Esophagus muscularis mucosa (tissue), 4 donors: ENCODE data around the gene AMOTL1. TPM values are rescaled to one million over a fixed set of nuclear protein-coding genes. Genes with fewer than 3 reads are reported as not detected.

ENCODE experiments used
- DNase-seq: peaks from one replicate; pipeline ENCODE4 v3.0.0-alpha.2; 2017; ENCODE audit errors: extremely low spot score
- H3K27ac ChIP-seq, 4 donors: fragments of 200-600 bp; sonication (generic); replicated peaks in 1 of 4; 1 replicate in 3 of 4; 2 replicates in 1 of 4; pipeline ENCODE4 v1.5.1; 2016 to 2019; ENCODE audit warnings: mild to moderate bottlenecking in 1 of 4
- H3K27me3 ChIP-seq, 4 donors: fragments of 200-600 bp; sonication (generic); one replicate each; pipeline versions ENCODE4 v1.5.1 to v1.6.0; 2016 to 2019
- H3K36me3 ChIP-seq, 4 donors: fragments of 200-600 bp; sonication (generic); one replicate each; pipeline ENCODE4 v1.5.1; 2016 to 2019
- H3K4me1 ChIP-seq, 4 donors: fragments of 200-600 bp; sonication (generic); one replicate each; pipeline ENCODE4 v1.5.1; 2016 to 2019
- H3K4me3 ChIP-seq, 4 donors: fragments of 200-600 bp; sonication (generic); 1 replicate in 2 of 4; 2 replicates in 2 of 4; pipeline ENCODE4 v1.5.1; 2016 to 2019; ENCODE audit warnings: mild to moderate bottlenecking in 4 of 4, moderate library complexity in 1 of 4
- H3K9me3 ChIP-seq, 4 donors: fragments of 200-600 bp; sonication (generic); 1 replicate in 3 of 4; 2 replicates in 1 of 4; pipeline ENCODE4 v1.5.1; 2016 to 2019
- EP300 ChIP-seq: sonication (generic); formaldehyde crosslinking; IDR thresholded peaks from one replicate; pipeline ENCODE4 v1.6.1; 2017; ENCODE audit warnings: antibody characterized with exemption
- POLR2A ChIP-seq: fragments of 450-650 bp; IDR thresholded peaks from one replicate; pipeline ENCODE4 v1.6.1; 2017; ENCODE audit warnings: antibody characterized with exemption, moderate library complexity, mild to moderate bottlenecking, low read depth
- POLR2AphosphoS5 ChIP-seq, 2 donors: sonication (generic); formaldehyde crosslinking; IDR thresholded peaks; one replicate each; pipeline ENCODE4 v1.6.1; 2017; ENCODE audit warnings: antibody characterized with exemption in 2 of 2
- WGBS: methylation state at CpG from one replicate; pipeline ENCODE4 v1.1.5; 2018; 5-methylcytosine and 5-hydroxymethylcytosine counted together
- intact Hi-C: fragments of 100-400 bp; cut with DNase I; formaldehyde crosslinking; loops from one replicate; pipeline ENCODE4 v1.15.1; 2023
- total RNA-seq, 4 donors: library from RNA; depleted of rRNA; stranded (reverse); fragments of >200 nt; gene quantifications; one replicate each; pipeline versions ENCODE4 v1.1.0 to v1.2.1, GENCODE V29; 2016
- TF ChIP-seq, protein P1 (sequence below), 3 experiments: fragments of 200-600 bp in 2 of 3; fragments of 450-650 bp in 1 of 3; sonication (generic) in 2 of 3; IDR thresholded peaks; one replicate each; pipeline ENCODE4 v1.5.1; 2017 to 2019; ENCODE audit warnings: antibody characterized with exemption in 3 of 3, mild to moderate bottlenecking in 2 of 3, moderate library complexity in 1 of 3

AMOTL1 gene
- total RNA-seq, 4 donors from 2014 or later, result 172 to 259 (median 182) TPM

DNA sequence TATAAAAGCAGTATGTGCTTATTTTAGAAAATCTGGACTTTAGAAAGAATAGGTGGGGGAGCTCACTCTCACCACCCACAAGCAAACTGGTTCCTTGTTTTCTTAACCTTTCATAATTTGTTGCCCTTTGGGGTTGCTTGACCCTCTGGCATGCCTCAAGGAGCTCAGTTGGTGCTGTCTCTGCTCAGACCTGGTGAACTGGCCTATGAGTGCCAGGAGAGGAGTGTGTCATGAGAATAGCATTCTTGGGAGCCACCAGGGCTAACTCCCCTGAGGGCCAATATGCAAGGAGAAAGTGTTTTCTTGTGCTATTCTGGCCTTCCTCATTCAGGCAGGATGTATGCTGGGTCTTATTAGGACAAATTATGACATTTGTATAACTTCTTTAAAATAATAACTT is 21.0 kb upstream of the AMOTL1 start:
- no peak for DNase-seq
- Histone ChIP-seq H3K36me3 (no peaks in the 10 kb centered on the region), H3K4me3 (no peak overlapping the region), H3K27me3 (no peaks in the 10 kb centered on the region), H3K27ac (peak overlapping the region in 1 of 4 donors; percentile 14), H3K9me3 (no peaks in the 10 kb centered on the region), H3K4me1 (peaks cover 15 to 67% (median 46%) of the 10 kb centered on the region in 4 donors)
- TF ChIP-seq EP300, result no peak
- TF ChIP-seq POLR2AphosphoS5 (IDR thresholded peaks at IDR 0.05), result no peak
- no peak for TF ChIP-seq POLR2A
- TF ChIP-seq, protein P1, sequence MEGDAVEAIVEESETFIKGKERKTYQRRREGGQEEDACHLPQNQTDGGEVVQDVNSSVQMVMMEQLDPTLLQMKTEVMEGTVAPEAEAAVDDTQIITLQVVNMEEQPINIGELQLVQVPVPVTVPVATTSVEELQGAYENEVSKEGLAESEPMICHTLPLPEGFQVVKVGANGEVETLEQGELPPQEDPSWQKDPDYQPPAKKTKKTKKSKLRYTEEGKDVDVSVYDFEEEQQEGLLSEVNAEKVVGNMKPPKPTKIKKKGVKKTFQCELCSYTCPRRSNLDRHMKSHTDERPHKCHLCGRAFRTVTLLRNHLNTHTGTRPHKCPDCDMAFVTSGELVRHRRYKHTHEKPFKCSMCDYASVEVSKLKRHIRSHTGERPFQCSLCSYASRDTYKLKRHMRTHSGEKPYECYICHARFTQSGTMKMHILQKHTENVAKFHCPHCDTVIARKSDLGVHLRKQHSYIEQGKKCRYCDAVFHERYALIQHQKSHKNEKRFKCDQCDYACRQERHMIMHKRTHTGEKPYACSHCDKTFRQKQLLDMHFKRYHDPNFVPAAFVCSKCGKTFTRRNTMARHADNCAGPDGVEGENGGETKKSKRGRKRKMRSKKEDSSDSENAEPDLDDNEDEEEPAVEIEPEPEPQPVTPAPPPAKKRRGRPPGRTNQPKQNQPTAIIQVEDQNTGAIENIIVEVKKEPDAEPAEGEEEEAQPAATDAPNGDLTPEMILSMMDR (IDR thresholded peaks at IDR 0.05), result no peak
- intact Hi-C loops, result no loop called here

DNA sequence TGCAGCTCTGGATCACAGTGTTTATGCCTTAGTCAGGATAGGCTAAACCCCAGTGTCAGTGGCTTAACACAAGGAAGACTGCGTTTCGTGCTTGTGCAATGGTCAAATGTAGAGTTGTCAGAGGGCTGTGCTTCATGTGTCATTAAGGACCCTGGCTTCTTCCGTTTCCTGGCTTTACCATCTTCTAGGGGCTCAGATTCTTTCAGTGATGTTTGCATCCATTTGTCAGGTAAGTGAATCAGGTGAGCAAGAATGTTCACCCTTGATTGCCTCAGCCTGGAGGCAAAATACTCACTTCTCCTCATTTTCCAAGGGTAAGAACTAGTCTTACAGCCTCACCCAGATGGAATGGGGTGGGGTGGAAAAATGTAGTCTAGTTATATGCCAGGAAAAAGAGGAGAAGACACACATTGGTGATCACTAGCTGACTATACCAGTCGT is 20.5 kb upstream of the AMOTL1 start:
- Histone ChIP-seq H3K4me1 (peaks cover 19 to 67% (median 47%) of the 10 kb centered on the region in 4 donors), H3K9me3 (no peaks in the 10 kb centered on the region), H3K27me3 (no peaks in the 10 kb centered on the region), H3K27ac (peak overlapping the region in 1 of 4 donors; percentile 14), H3K4me3 (no peak overlapping the region), H3K36me3 (no peaks in the 10 kb centered on the region)
- DNase-seq, result no peak
- 94% methylated on average over 4 of the region's 4 CpGs for WGBS
- no peak for TF ChIP-seq POLR2AphosphoS5 (IDR thresholded peaks at IDR 0.05)
- TF ChIP-seq, protein P1 (IDR thresholded peaks at IDR 0.05), result no peak
- no peak for TF ChIP-seq EP300
- no peak for TF ChIP-seq POLR2A
- intact Hi-C loops, result no loop called here

DNA sequence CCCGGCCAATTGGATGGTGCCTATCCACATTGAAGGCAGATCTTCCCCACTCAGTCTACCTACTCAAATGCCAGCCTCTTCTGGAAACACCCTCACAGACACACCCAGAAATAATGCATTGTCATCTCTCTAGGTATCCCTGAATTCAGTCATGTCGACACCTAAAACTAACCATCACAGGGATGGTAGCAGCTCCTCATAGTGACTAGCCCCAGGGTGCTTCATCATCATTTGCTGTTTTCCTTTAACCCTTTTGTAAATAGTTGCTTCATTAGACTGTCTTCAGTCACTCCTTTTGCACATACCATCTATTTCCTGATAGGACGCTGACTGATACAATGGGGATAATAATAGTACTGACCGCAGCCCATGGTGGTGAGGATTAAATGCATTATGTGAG is 18.8 kb upstream of the AMOTL1 start:
- Histone ChIP-seq H3K4me1 (peaks cover 24 to 67% (median 54%) of the 10 kb centered on the region in 4 donors), H3K27me3 (no peaks in the 10 kb centered on the region), H3K36me3 (no peaks in the 10 kb centered on the region), H3K9me3 (no peaks in the 10 kb centered on the region), H3K4me3 (no peak overlapping the region), H3K27ac (peak overlapping the region in 1 of 4 donors; percentile 82)
- intact Hi-C loops, result no loop called here
- 96% methylated on average over 4 of the region's 4 CpGs for WGBS
- TF ChIP-seq EP300 (no peak), POLR2A (no peak), POLR2AphosphoS5 (IDR thresholded peaks at IDR 0.05) (no peak)
- TF ChIP-seq, protein P1 (IDR thresholded peaks at IDR 0.05), result no peak
- DNase-seq, result no peak

DNA sequence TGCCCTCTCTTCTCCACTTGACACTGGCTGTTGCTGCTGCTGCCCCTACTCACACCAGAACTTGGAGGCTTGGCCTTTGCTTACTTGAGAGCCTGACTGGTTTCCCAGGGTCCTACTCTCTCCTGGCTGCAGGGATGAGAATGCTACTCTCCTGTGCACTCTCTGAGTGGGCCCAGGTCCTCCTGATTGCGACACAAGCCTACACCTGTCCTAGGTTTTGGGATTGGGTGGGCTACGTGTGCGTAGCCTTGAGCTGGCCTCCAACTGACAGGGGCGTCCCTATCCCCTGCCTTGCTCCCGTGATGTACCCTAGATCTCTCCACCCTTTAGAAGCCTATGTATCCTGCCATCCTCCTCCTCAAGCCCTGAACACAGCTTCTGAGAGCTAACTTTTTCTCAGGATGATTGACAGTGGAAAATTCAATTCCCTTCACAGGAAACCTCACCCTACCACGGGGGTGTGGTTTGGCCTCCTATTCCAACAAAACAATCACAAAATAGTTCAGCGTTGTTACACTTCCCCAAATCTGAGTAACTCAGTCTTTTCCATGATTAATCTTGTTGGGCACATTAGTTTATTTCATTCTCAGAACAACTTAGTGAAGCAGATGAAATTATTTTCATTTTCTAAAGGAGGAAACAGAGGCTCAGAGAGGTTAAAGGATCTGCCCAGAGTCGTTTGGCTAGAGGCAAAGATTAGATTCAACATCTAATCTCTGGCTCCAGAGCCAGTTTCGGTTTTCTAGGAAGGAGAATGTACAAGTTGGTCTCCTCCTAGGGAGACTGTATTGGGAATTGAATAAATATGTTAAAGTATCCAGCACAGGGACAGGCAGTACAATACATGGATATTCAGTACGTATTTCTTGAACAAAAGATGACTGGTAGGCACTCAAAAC is 17.6 kb upstream of the AMOTL1 start:
- DNase-seq, result no peak
- Histone ChIP-seq H3K4me1 (peaks cover 26 to 69% (median 54%) of the 10 kb centered on the region in 4 donors), H3K4me3 (peak overlapping the region in 1 of 4 donors; percentile 4), H3K27me3 (no peaks in the 10 kb centered on the region), H3K27ac (peak overlapping the region; percentile 76 to 82 (median 80)), H3K36me3 (no peaks in the 10 kb centered on the region), H3K9me3 (no peaks in the 10 kb centered on the region)
- intact Hi-C loops, result no loop called here
- TF ChIP-seq, protein P1 (IDR thresholded peaks at IDR 0.05), result no peak
- TF ChIP-seq EP300, result no peak
- TF ChIP-seq POLR2AphosphoS5 (IDR thresholded peaks at IDR 0.05), result no peak
- no peak for TF ChIP-seq POLR2A
- WGBS, result 59% methylated on average over 10 of the region's 10 CpGs
